ENCODE results near the gene ZNF277.

The ZNF277 gene

DNA sequence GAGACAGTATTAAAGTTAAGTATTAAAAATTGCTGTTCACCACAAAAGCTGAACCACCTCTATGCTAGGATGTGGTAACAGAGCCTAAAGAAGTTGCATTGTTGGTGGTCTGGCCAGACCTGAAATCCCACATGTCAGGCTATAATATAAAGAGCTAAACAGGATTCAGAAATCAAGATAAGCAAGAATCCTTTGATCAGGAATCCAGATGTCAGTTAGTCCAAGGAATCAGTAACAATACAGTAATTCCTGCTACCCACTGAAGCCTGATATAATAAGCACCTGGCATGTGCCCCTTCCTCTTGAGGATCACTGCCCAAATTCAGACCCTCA, 48.9 kb downstream of the ZNF277 start:
- TF ChIP-seq, protein P1, sequence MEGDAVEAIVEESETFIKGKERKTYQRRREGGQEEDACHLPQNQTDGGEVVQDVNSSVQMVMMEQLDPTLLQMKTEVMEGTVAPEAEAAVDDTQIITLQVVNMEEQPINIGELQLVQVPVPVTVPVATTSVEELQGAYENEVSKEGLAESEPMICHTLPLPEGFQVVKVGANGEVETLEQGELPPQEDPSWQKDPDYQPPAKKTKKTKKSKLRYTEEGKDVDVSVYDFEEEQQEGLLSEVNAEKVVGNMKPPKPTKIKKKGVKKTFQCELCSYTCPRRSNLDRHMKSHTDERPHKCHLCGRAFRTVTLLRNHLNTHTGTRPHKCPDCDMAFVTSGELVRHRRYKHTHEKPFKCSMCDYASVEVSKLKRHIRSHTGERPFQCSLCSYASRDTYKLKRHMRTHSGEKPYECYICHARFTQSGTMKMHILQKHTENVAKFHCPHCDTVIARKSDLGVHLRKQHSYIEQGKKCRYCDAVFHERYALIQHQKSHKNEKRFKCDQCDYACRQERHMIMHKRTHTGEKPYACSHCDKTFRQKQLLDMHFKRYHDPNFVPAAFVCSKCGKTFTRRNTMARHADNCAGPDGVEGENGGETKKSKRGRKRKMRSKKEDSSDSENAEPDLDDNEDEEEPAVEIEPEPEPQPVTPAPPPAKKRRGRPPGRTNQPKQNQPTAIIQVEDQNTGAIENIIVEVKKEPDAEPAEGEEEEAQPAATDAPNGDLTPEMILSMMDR (IDR thresholded peaks at IDR 0.05; ENCODE audit: low read depth, low read length, poor library complexity, severe bottlenecking): no peak
- H3K9me2 ChIP-seq (replicated peaks; ENCODE audit: control insufficient read depth, low read length): no peaks in the 10 kb centered on the region
- H3K27me3 ChIP-seq (ENCODE audit: control insufficient read depth, low read length): no peaks in the 10 kb centered on the region
- no peaks in the 10 kb centered on the region for H3F3A ChIP-seq (ENCODE audit: control insufficient read depth, insufficient read depth)
- H3K9me3 ChIP-seq (ENCODE audit: control insufficient read depth, insufficient read depth, low read length): no peaks in the 10 kb centered on the region
- H3K36me3 ChIP-seq (ENCODE audit: control insufficient read depth, low read length): no peaks in the 10 kb centered on the region
- peaks cover 14% of the 10 kb centered on the region for H3K79me2 ChIP-seq (ENCODE audit: control insufficient read depth, low read length)
- H3K4me2 ChIP-seq (ENCODE audit: low read length): no peak overlapping the region
- H3K4me3 ChIP-seq (ENCODE audit: low read length): no peak overlapping the region
- no peak overlapping the region for H3K27ac ChIP-seq (ENCODE audit: low read depth, low read length)
- no peaks in the 10 kb centered on the region; the same call in 1 of the 2 replicates for H4K20me1 ChIP-seq (ENCODE audit: control insufficient read depth, insufficient read depth, low read depth, low read length)
- H3K4me1 ChIP-seq (ENCODE audit: control insufficient read depth, low read length): peaks cover 3% of the 10 kb centered on the region; the same call in 1 of the 2 replicates

DNA sequence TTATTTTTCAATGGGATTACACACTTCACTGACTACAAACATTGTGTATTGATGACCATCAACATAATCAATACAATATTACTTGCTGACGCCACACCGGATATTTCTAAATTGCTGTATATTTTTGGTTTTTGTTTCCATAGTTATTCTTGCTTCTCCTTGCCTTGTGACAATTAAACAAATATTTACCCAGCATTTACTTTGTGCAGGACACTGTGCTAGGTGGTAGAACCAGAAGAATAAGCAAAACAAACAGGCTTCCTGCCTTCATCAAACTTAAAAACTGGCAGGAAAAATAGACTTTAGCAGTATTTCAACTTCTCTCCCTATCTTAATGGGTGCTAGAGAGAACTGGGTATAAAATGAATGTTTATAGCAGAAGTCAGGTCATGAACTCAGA, 50.6 kb downstream of the ZNF277 start:
- no peaks in the 10 kb centered on the region; the same call in 1 of the 2 replicates for H4K20me1 ChIP-seq (ENCODE audit: control insufficient read depth, insufficient read depth, low read depth, low read length)
- H3K4me3 ChIP-seq (ENCODE audit: low read length): no peak overlapping the region
- no peak overlapping the region for H3K27ac ChIP-seq (ENCODE audit: low read depth, low read length)
- H3K9me3 ChIP-seq (ENCODE audit: control insufficient read depth, insufficient read depth, low read length): no peaks in the 10 kb centered on the region
- no peaks in the 10 kb centered on the region for H3K27me3 ChIP-seq (ENCODE audit: control insufficient read depth, low read length)
- H3K4me2 ChIP-seq (ENCODE audit: low read length): no peak overlapping the region
- no peaks in the 10 kb centered on the region for H3F3A ChIP-seq (ENCODE audit: control insufficient read depth, insufficient read depth)
- H3K36me3 ChIP-seq (ENCODE audit: control insufficient read depth, low read length): no peaks in the 10 kb centered on the region
- TF ChIP-seq, protein P1 (IDR thresholded peaks at IDR 0.05; ENCODE audit: low read depth, low read length, poor library complexity, severe bottlenecking): no peak
- no peak for TF ChIP-seq EZH2phosphoT487 (IDR thresholded peaks at IDR 0.05; ENCODE audit: borderline replicate concordance, low read length)
- H3K4me1 ChIP-seq (ENCODE audit: control insufficient read depth, low read length): peaks cover 3% of the 10 kb centered on the region; the same call in 1 of the 2 replicates
- no peaks in the 10 kb centered on the region for H3K9me2 ChIP-seq (replicated peaks; ENCODE audit: control insufficient read depth, low read length)
- H3K79me2 ChIP-seq (ENCODE audit: control insufficient read depth, low read length): peaks cover 14% of the 10 kb centered on the region

DNA sequence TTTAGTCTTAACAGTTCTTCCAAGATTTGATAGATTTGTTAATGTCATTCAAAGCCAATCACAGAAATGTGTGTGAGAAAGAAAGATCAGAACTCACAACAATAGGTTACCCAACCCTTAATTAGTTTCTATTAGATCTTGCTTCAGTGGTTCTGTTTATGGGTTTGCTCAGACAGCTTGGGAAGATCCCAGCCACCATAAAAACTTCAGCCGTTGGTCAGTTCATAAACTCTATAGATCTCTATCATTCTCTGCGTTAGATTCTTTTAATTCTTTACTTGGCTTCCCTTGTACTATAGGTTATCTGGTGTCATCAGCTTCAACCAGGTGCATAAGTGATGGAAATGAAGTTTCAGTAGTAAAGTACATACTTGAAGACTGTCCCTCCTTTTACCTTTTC, 54.4 kb downstream of the ZNF277 start:
- TF ChIP-seq, protein P1 (IDR thresholded peaks at IDR 0.05; ENCODE audit: low read depth, low read length, poor library complexity, severe bottlenecking): no peak
- TF ChIP-seq EZH2phosphoT487 (IDR thresholded peaks at IDR 0.05; ENCODE audit: borderline replicate concordance, low read length): no peak
- Histone ChIP-seq H4K20me1 (ENCODE audit: control insufficient read depth, insufficient read depth, low read depth, low read length) (no peaks in the 10 kb centered on the region), H3F3A (ENCODE audit: control insufficient read depth, insufficient read depth) (no peaks in the 10 kb centered on the region), H3K9me3 (ENCODE audit: control insufficient read depth, insufficient read depth, low read length) (no peaks in the 10 kb centered on the region), H3K4me2 (ENCODE audit: low read length) (no peak overlapping the region), H3K4me3 (ENCODE audit: low read length) (no peak overlapping the region), H3K36me3 (ENCODE audit: control insufficient read depth, low read length) (no peaks in the 10 kb centered on the region), H3K9me2 (replicated peaks; ENCODE audit: control insufficient read depth, low read length) (no peaks in the 10 kb centered on the region), H3K79me2 (ENCODE audit: control insufficient read depth, low read length) (peaks cover 9% of the 10 kb centered on the region), H3K27me3 (ENCODE audit: control insufficient read depth, low read length) (no peaks in the 10 kb centered on the region), H3K27ac (ENCODE audit: low read depth, low read length) (no peak overlapping the region), H3K4me1 (ENCODE audit: control insufficient read depth, low read length) (no peaks in the 10 kb centered on the region)

DNA sequence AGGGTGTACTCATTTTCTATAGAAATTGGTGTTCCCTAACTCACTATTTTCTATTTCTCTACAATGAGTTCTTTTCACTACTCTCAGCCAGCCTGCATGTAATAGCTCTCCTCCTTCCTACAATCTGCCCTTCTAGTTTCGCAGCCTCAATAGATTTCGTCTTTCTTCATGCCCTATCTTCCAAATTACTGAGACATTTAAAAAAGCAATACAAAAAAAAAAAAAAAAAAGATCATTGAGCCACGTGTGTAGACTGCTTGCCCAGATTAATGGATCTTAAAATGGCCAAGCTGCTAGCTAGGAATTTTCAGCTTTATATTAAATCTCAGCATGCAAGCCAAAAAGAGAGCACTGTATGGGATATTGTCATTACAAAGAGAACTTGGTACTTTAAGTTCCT, 55.5 kb downstream of the ZNF277 start:
- Histone ChIP-seq H3K9me2 (replicated peaks; ENCODE audit: control insufficient read depth, low read length) (no peaks in the 10 kb centered on the region), H3F3A (ENCODE audit: control insufficient read depth, insufficient read depth) (no peaks in the 10 kb centered on the region), H3K4me2 (ENCODE audit: low read length) (no peak overlapping the region), H3K79me2 (ENCODE audit: control insufficient read depth, low read length) (peaks cover 3% of the 10 kb centered on the region; the same call in 1 of the 2 replicates), H3K4me3 (ENCODE audit: low read length) (no peak overlapping the region), H3K36me3 (ENCODE audit: control insufficient read depth, low read length) (no peaks in the 10 kb centered on the region), H3K27me3 (ENCODE audit: control insufficient read depth, low read length) (no peaks in the 10 kb centered on the region), H4K20me1 (ENCODE audit: control insufficient read depth, insufficient read depth, low read depth, low read length) (no peaks in the 10 kb centered on the region), H3K9me3 (ENCODE audit: control insufficient read depth, insufficient read depth, low read length) (no peaks in the 10 kb centered on the region), H3K27ac (ENCODE audit: low read depth, low read length) (no peak overlapping the region), H3K4me1 (ENCODE audit: control insufficient read depth, low read length) (no peaks in the 10 kb centered on the region)
- TF ChIP-seq, protein P1 (IDR thresholded peaks at IDR 0.05; ENCODE audit: low read depth, low read length, poor library complexity, severe bottlenecking): no peak
- no peak for TF ChIP-seq EZH2phosphoT487 (IDR thresholded peaks at IDR 0.05; ENCODE audit: borderline replicate concordance, low read length)

All from DOHH2 (cell line).